ENCODE data around the gene PARD3B.
"Not testable (repeated sequence)": the region's sequence is repeated elsewhere in the genome, so short reads cannot be mapped to it uniquely, and the experiment has no call there.

Gene PARD3B

GRCh38 chr2:205218056-205218455, 672.8 kb downstream of the PARD3B start:
- DNase-seq = no peak

- DNase-seq = not testable (repeated sequence)
Measured at GRCh38 chr2:205218816-205219215, 673.5 kb downstream of the PARD3B start.

GRCh38 chr2:205220559-205220958, 675.3 kb downstream of the PARD3B start:
- no peak for DNase-seq

GRCh38 chr2:205232086-205232485, 686.8 kb downstream of the PARD3B start:
- DNase-seq = no peak

- DNase-seq = no peak
Measured at GRCh38 chr2:205235434-205235833, 690.2 kb downstream of the PARD3B start.

GRCh38 chr2:205237524-205237923, 692.2 kb downstream of the PARD3B start:
- no peak for DNase-seq

- no peak for DNase-seq
Measured at GRCh38 chr2:205245001-205245400, 699.7 kb downstream of the PARD3B start.

GRCh38 chr2:205245652-205246051, 700.4 kb downstream of the PARD3B start:
- no peak for DNase-seq

- DNase-seq = no peak
Measured at GRCh38 chr2:205259121-205259520, 713.8 kb downstream of the PARD3B start.

GRCh38 chr2:205261516-205262020, 716.3 kb downstream of the PARD3B start:
- no peak for DNase-seq

- no peak for DNase-seq
Measured at GRCh38 chr2:205267323-205267722, 722.0 kb downstream of the PARD3B start.

GRCh38 chr2:205270689-205271088, 725.4 kb downstream of the PARD3B start:
- no peak for DNase-seq

- DNase-seq = no peak
Measured at GRCh38 chr2:205273148-205273547, 727.9 kb downstream of the PARD3B start.

- DNase-seq = no peak
Measured at GRCh38 chr2:205273627-205274026, 728.4 kb downstream of the PARD3B start.

- DNase-seq = no peak
Measured at GRCh38 chr2:205274801-205275200, 729.5 kb downstream of the PARD3B start.

- DNase-seq = no peak
Measured at GRCh38 chr2:205276116-205276777, 731.0 kb downstream of the PARD3B start.

- no peak for DNase-seq
Measured at GRCh38 chr2:205280596-205281236, 735.4 kb downstream of the PARD3B start.

GRCh38 chr2:205283736-205284270, 738.5 kb downstream of the PARD3B start:
- no peak for DNase-seq

- DNase-seq = no peak
Measured at GRCh38 chr2:205284334-205284733, 739.1 kb downstream of the PARD3B start.

- DNase-seq = no peak
Measured at GRCh38 chr2:205287316-205287715, 742.0 kb downstream of the PARD3B start.

GRCh38 chr2:205288686-205289085, 743.4 kb downstream of the PARD3B start:
- no peak for DNase-seq

GRCh38 chr2:205290299-205290698, 745.0 kb downstream of the PARD3B start:
- no peak for DNase-seq

- DNase-seq = no peak
Measured at GRCh38 chr2:205292665-205293295, 747.5 kb downstream of the PARD3B start.

GRCh38 chr2:205293559-205293958, 748.3 kb downstream of the PARD3B start:
- DNase-seq = no peak
